Endothelial cell of umbilical vein (primary cell): Measurements from ENCODE around the gene RCAN3. TPM values are rescaled to one million over a fixed set of nuclear protein-coding genes. Genes with fewer than 3 reads are reported as not detected.

Experiments
- BruUV-seq: library from RNA; stranded (reverse); fragments of 400-500 nt; replicated peaks from 2 replicates; lab custom pipeline; 2021; lab: Mats Ljungman, UMichigan
- CTCF ChIA-PET: fragments of 300-600, 350-600 bp; sonication (Branson Sonifier 250); formaldehyde crosslinking; loops from one replicate; lab custom pipeline; 2021; ENCODE audit warnings: antibody characterized with exemption, inconsistent platforms; lab: Charles Lee
- POLR2A ChIA-PET: fragments of 300-600, 350-600 bp; sonication (Branson Sonifier 250); formaldehyde crosslinking; loops from one replicate; lab custom pipeline; 2021; ENCODE audit warnings: antibody characterized with exemption, inconsistent platforms; lab: Charles Lee
- DNase-seq: peaks from one replicate; pipeline ENCODE4 v3.0.0-alpha.2; 2011; ENCODE audit warnings: low read depth, low spot score
- FAIRE-seq: peaks from 2 replicates; lab custom pipeline; 2011; peaks lifted over from hg19 to GRCh38; lab: Jason Lieb, UNC
- H2AFZ ChIP-seq: 2 replicates; pipeline ENCODE4 v1.6.0; 2012; ENCODE audit warnings: low read depth, low read length, control low read depth, inconsistent platforms
- H3K27ac ChIP-seq: 2 replicates; pipeline ENCODE4 v1.5.1; 2011; ENCODE audit warnings: low read depth, mild to moderate bottlenecking, control low read depth, low read length, moderate library complexity; ENCODE audit not compliant: insufficient read depth
- H3K27me3 ChIP-seq, 2 experiments: 2 replicates each; pipeline versions ENCODE4 v1.6.0 to v1.6.1; 2011; ENCODE audit warnings: low read length in 2 of 2, mixed read lengths in 1 of 2; ENCODE audit not compliant: control insufficient read depth in 2 of 2, insufficient read depth in 2 of 2
- H3K36me3 ChIP-seq, 2 experiments: 2 replicates in 1 of 2; 3 replicates in 1 of 2; pipeline ENCODE4 v1.5.1; 2011; ENCODE audit warnings: low read length in 2 of 2, mild to moderate bottlenecking in 1 of 2, moderate library complexity in 1 of 2; ENCODE audit not compliant: control insufficient read depth in 2 of 2, insufficient read depth in 2 of 2; ENCODE audit errors: extremely low read depth in 1 of 2
- H3K4me1 ChIP-seq: 3 replicates; pipeline ENCODE4 v1.5.1; 2011; ENCODE audit warnings: mild to moderate bottlenecking, low read length; ENCODE audit not compliant: control insufficient read depth, insufficient read depth; ENCODE audit errors: extremely low read depth
- H3K4me2 ChIP-seq: 2 replicates; pipeline ENCODE4 v1.6.1; 2011; ENCODE audit warnings: low read length, control low read depth, mixed read lengths; ENCODE audit not compliant: insufficient read depth
- H3K4me3 ChIP-seq, 3 experiments: fragments of 200-600 bp in 1 of 3; sonication (generic), shearing (Covaris generic) in 1 of 3; replicated peaks in 1 of 3; 2 replicates each; pipeline ENCODE4 v1.5.1; 2011 to 2016; ENCODE audit warnings: control low read depth in 3 of 3, low read length in 3 of 3, mild to moderate bottlenecking in 2 of 3, inconsistent platforms in 1 of 3, low read depth in 1 of 3, moderate library complexity in 1 of 3; ENCODE audit not compliant: insufficient read depth in 1 of 3
- H3K79me2 ChIP-seq: 2 replicates; pipeline ENCODE4 v1.6.0; 2012; ENCODE audit warnings: low read length, inconsistent platforms; ENCODE audit not compliant: control insufficient read depth, insufficient read depth
- H3K9ac ChIP-seq: replicated peaks from 2 replicates; pipeline ENCODE3; 2011; ENCODE audit warnings: low read length, control low read depth; ENCODE audit not compliant: insufficient read depth; ENCODE audit errors: extremely low read depth
- H3K9me1 ChIP-seq: replicated peaks from 3 replicates; pipeline ENCODE4 v1.6.0; 2011; ENCODE audit warnings: mild to moderate bottlenecking, low read length; ENCODE audit not compliant: control insufficient read depth, insufficient read depth; ENCODE audit errors: extremely low read depth
- H3K9me3 ChIP-seq: replicated peaks from 2 replicates; pipeline ENCODE4 v1.5.1; 2012; ENCODE audit warnings: low read length, inconsistent platforms; ENCODE audit not compliant: control insufficient read depth, insufficient read depth
- H4K20me1 ChIP-seq: replicated peaks from 2 replicates; pipeline ENCODE3; 2011; ENCODE audit warnings: mild to moderate bottlenecking, low read length; ENCODE audit not compliant: control insufficient read depth, insufficient read depth; ENCODE audit errors: extremely low read depth
- EZH2 ChIP-seq: IDR thresholded peaks from 2 replicates; pipeline ENCODE4 v1.6.1; 2012; ENCODE audit warnings: borderline replicate concordance, low read depth, mild to moderate bottlenecking, moderate library complexity, low read length, inconsistent platforms; ENCODE audit not compliant: severe bottlenecking
- FOS ChIP-seq: IDR thresholded peaks from 2 replicates; pipeline ENCODE4 v1.6.1; 2011; ENCODE audit warnings: mild to moderate bottlenecking, low read length, moderate library complexity, borderline replicate concordance; ENCODE audit not compliant: insufficient read depth
- GATA2 ChIP-seq: IDR thresholded peaks from 2 replicates; pipeline ENCODE4 v1.7.0; 2011; ENCODE audit warnings: low read depth, mild to moderate bottlenecking, moderate library complexity, mixed read lengths, low read length; ENCODE audit not compliant: insufficient read length, insufficient read depth
- JUN ChIP-seq: IDR thresholded peaks from 2 replicates; pipeline ENCODE4 v1.6.1; 2011; ENCODE audit warnings: borderline replicate concordance, low read depth; ENCODE audit not compliant: insufficient read length, insufficient read depth
- MYC ChIP-seq: IDR thresholded peaks from one replicate; pipeline ENCODE4 v1.6.1; 2011; ENCODE audit warnings: mild to moderate bottlenecking, low read depth, low read length
- POLR2A ChIP-seq: IDR thresholded peaks from 2 replicates; pipeline ENCODE4 v1.6.1; 2012; ENCODE audit warnings: low read depth, mild to moderate bottlenecking, control low read depth, low read length
- POLR2AphosphoS5 ChIP-seq: IDR thresholded peaks from 2 replicates; pipeline ENCODE4 v1.6.1; 2012; ENCODE audit warnings: low read depth, mild to moderate bottlenecking, control low read depth, low read length, moderate library complexity; ENCODE audit not compliant: insufficient read depth
- dilution Hi-C: fragments of 300-500 bp; cut with MboI; formaldehyde crosslinking; loops from one replicate; pipeline ENCODE4 v1.15.0; 2019; ENCODE audit warnings: low sequenced_read_pairs; ENCODE audit not compliant: extremely low pct_ligation_motif_present
- intact Hi-C: fragments of 100-400 bp; cut with micrococcal nuclease; formaldehyde crosslinking; loops from one replicate; pipeline ENCODE4 v1.10.0; 2022
- polyA plus RNA-seq, 4 experiments: library from polyadenylated mRNA; depleted of rRNA in 3 of 4; stranded (reverse) in 3 of 4; unstranded in 1 of 4; fragments of >200 nt; gene quantifications; 2 replicates each; pipeline versions ENCODE4 v1.2.1 to v1.2.3, GENCODE V29; 2011 to 2012; ENCODE audit warnings: missing spikeins in 1 of 4
- total RNA-seq: library from RNA; stranded (reverse); gene quantifications from 2 replicates; pipeline ENCODE4 v1.2.3, GENCODE V29; 2021
- TF ChIP-seq, protein P1 (sequence below), 2 donors: IDR thresholded peaks; 1 replicate in 1 of 2; 2 replicates in 1 of 2; pipeline ENCODE4 v1.5.1; 2011; ENCODE audit warnings: low read length in 2 of 2, mild to moderate bottlenecking in 2 of 2, moderate library complexity in 2 of 2, control low read depth in 1 of 2, inconsistent platforms in 1 of 2, low read depth in 1 of 2; ENCODE audit not compliant: insufficient read depth in 1 of 2; ENCODE audit errors: extremely low read depth in 1 of 2
- TF ChIP-seq, protein P2 (sequence below): IDR thresholded peaks from 2 replicates; pipeline ENCODE4 v1.6.1; 2011; ENCODE audit not compliant: insufficient read depth, insufficient read length

RCAN3 gene
- total and polyA plus RNA-seq, 2 donors (not counting 3 experiments of a cell fraction or from before 2014, with no cell fraction given) = 0.99 to 5.1 TPM

DNA sequence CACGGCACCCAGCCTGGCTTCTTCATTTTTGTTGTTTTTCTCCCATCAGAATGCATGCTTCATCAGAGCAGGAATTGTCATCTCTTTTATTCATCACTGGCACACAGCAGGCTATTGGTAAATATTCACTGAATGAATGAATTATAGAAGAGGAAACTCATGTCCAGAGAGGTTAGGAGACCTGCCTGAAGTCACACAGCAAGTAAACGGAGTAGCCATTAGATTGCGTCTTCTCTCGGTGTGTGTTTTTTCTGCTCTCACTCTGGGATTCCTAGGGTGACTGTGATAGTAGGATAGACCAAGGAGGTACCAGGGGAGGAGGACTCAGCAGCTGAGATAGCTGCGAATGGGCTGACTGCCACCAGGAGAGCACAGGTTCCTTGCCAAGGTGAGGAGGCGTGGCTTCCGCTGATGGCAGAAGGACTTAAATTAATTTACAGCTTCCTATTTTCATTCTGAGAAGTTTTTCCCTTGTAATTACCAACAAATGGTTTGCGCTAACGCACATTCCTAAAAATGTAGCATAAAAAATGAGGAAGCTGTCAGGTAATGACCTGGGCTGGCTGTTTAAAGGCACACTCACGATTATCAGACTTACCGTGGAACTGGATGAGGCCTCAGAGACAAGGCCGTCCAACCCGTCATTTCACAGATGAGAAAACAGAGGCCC is 48.8 kb downstream of the RCAN3 start:
- Histone ChIP-seq H3K9me3 (no peaks in the 10 kb centered on the region), H3K27me3 (peaks cover 25 to 32% of the 10 kb centered on the region in 2 experiments), H3K4me1 (no peaks in the 10 kb centered on the region), H3K79me2 (no peaks in the 10 kb centered on the region), H3K4me3 (no peak overlapping the region), H3K27ac (no peak overlapping the region), H3K9me1 (no peaks in the 10 kb centered on the region), H3K4me2 (no peak overlapping the region), H4K20me1 (no peaks in the 10 kb centered on the region), H3K36me3 (no peaks in the 10 kb centered on the region), H3K9ac (no peak overlapping the region), H2AFZ (no peak overlapping the region)
- BruUV-seq = no TSS peak
- FAIRE-seq = no peak
- TF ChIP-seq, protein P1, sequence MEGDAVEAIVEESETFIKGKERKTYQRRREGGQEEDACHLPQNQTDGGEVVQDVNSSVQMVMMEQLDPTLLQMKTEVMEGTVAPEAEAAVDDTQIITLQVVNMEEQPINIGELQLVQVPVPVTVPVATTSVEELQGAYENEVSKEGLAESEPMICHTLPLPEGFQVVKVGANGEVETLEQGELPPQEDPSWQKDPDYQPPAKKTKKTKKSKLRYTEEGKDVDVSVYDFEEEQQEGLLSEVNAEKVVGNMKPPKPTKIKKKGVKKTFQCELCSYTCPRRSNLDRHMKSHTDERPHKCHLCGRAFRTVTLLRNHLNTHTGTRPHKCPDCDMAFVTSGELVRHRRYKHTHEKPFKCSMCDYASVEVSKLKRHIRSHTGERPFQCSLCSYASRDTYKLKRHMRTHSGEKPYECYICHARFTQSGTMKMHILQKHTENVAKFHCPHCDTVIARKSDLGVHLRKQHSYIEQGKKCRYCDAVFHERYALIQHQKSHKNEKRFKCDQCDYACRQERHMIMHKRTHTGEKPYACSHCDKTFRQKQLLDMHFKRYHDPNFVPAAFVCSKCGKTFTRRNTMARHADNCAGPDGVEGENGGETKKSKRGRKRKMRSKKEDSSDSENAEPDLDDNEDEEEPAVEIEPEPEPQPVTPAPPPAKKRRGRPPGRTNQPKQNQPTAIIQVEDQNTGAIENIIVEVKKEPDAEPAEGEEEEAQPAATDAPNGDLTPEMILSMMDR (IDR thresholded peaks at IDR 0.05; ENCODE audit: extremely low read depth in 1 of 2, insufficient read depth in 1 of 2, low read depth in 1 of 2, low read length in 2 of 2) = no peak
- TF ChIP-seq EZH2 (no peak), POLR2AphosphoS5 (no peak), POLR2A (no peak), JUN (no peak), FOS (no peak), MYC (no peak), GATA2 (no peak)
- TF ChIP-seq, protein P2, sequence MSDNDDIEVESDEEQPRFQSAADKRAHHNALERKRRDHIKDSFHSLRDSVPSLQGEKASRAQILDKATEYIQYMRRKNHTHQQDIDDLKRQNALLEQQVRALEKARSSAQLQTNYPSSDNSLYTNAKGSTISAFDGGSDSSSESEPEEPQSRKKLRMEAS = no peak
- intact Hi-C loops (no loop called here), dilution Hi-C loops (no loop called here)
- CTCF ChIA-PET = no interaction called here
- POLR2A ChIA-PET = no interaction called here
- no peak for DNase-seq
